DMS153 treated with DMSO at 0.1 percent for 48 hours (cell line): ENCODE measurements around the gene ATG5.
"Not testable (repeated sequence)": the region's sequence is repeated elsewhere in the genome, so short reads cannot be mapped to it uniquely, and the experiment has no call there.

Experiments
- DNase-seq: peaks from one replicate; lab custom pipeline; 2025; ENCODE audit not compliant: unreplicated experiment; lab: John Stamatoyannopoulos, UW

The ATG5 gene

GRCh38 chr6:106160189-106160588 is 165.4 kb downstream of the ATG5 start:
- no peak for DNase-seq

GRCh38 chr6:106159531-106159940 is 166.0 kb downstream of the ATG5 start:
- DNase-seq: no peak

- DNase-seq: no peak
Measured at GRCh38 chr6:106158816-106159215, 166.7 kb downstream of the ATG5 start.

- no peak for DNase-seq
Measured at GRCh38 chr6:106156863-106157262, 168.7 kb downstream of the ATG5 start.

DNA sequence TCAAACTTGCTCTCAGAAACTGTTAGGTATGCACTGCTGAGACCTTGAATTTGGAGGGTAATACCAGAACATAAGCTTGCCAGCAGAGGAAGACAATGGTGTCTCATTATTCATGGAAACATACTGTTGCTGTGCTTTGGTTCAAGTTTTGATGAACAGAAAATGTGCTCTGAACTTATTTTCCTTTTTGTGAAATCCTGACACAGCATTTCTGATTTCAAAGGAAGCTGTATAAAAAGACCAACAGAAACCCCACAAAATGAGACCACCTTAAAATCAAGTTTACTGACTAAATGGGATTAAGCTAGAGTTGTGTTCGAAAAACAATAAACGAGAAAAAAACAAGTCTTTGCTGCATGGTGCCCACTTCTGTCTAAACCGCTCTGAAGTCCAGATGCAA is 169.1 kb downstream of the ATG5 start:
- DNase-seq: no peak

- DNase-seq: no peak
Measured at GRCh38 chr6:106155219-106155830, 170.2 kb downstream of the ATG5 start.

- DNase-seq: no peak
Measured at GRCh38 chr6:106154326-106154725, 171.2 kb downstream of the ATG5 start.

DNA sequence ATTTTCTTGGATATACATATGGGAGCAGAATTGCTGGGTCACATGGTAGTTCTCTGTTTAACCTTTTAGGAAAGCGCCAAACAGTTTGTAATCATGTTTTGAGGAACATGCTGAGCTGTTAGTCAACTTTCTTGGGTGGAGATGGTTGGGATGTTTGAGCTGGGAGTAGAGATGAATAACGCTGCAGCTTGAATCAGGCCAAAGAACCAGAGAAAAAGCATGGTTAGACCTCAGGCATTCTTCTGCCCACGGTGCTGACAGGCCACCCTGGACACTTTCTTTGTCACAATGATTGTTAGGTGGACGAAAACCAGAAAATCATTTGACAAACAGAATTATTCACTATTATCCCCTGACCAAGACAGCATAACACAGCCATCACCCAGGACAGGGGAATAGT is 172.6 kb downstream of the ATG5 start:
- no peak for DNase-seq

GRCh38 chr6:106152476-106152875 is 173.1 kb downstream of the ATG5 start:
- not testable (repeated sequence) for DNase-seq

- no peak for DNase-seq
Measured at GRCh38 chr6:106149472-106150069, 176.0 kb downstream of the ATG5 start.

- DNase-seq: no peak
Measured at GRCh38 chr6:106147476-106147875, 178.1 kb downstream of the ATG5 start.

DNA sequence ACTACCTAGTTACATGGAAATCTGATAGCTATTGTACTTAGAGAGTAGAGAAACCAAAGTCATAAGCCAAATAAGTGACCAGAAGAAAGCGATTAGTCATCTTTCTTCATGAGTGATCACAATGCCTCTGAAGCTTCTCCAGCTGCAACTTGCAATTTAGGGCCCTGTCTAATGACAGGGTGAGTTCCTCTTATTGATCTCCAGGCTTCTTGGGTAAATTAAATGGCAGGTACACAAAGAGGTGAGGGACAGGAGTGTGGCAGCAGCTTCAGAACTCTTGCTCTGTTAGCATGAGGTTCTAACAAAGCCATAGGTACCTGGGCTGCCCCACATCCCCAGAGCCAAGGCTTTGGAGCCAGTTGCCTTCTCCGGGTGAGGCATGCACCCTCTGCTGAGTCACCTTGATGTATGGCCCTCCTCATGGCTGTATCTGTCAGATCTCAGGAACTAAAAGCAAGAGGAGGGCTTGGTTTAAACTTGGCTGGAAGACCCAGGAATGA is 178.7 kb downstream of the ATG5 start:
- no peak for DNase-seq

- DNase-seq: no peak
Measured at GRCh38 chr6:106145741-106146227, 179.8 kb downstream of the ATG5 start.

DNA sequence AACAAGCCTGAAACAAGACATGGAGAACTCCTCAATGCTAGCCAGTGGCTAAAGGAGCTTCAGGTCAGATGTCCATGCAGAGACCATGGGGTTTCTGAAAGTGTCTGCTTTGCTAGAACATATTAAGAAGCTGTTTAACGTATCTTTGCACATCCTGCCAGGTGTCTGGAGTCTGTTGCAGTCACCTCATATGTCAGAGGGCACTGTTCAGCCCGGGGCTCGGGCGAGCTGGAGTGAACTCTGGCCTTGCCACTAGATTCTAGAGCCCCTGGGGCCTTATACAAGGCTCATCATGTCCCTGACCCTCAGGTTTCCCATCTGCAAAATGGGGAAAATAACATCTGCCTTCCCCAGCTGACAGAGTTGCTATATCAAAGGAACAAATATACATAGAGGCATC is 180.4 kb downstream of the ATG5 start:
- DNase-seq: no peak

DNA sequence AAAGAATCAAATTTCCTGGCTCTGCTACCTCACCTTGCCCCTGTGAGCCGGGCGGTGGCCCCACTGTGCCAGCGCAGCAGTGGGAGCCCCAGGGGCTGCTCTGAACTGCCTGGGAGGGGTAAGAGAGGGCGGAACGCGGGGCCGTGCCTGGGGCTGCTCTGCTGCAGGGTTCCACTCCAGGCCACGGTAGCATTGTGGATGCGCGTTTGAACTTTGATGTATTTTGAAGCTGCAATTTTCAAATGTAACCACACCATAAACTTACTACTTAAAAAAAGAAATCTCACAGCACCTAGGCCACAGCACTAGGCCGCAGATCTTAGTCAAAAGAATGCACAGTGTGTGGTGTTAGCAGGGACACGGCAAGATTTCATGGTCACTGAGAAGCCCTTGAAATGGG is 181.9 kb downstream of the ATG5 start:
- DNase-seq: no peak

- no peak for DNase-seq
Measured at GRCh38 chr6:106142876-106143431, 182.6 kb downstream of the ATG5 start.

- DNase-seq: no peak
Measured at GRCh38 chr6:106141441-106142237, 183.9 kb downstream of the ATG5 start.

DNA sequence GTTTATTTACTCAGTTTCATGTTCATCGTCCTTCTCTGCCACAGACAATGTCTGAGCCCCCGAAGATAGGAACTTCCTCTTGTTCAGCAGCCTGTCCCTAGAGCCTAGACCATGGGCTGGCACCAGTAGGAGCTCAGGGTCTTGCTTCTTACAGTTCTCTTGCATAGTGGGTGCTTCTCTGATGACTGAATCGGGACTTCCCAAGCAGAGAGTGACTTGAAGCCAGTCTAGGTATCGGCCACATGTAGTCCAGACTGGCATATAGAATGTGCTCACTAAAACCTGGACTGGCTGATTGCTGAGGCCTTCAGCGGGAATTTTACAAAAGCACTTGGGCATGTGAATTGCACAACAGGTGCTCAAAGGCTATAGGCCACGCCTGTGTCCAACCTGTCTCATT is 187.4 kb downstream of the ATG5 start:
- DNase-seq: no peak

DNA sequence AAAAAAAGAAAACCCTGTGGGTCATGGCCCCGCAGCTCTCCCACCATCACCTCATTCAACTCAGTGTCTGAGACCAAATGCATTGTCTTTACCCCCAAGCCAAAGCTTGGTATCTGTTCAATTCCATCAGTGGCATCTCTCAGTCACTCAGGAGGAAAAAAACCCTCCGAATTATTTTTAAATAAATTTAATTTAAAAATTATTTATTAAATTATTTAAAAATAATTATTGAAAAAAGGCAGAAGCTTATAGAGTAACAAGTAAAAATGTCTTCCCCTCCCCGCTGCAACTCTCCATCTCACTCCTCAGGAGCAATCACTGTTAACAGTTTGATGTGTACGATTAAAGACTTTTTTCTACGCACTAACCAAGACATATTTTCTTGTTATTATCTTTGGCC is 188.7 kb downstream of the ATG5 start:
- no peak for DNase-seq

GRCh38 chr6:106135911-106136571 is 189.5 kb downstream of the ATG5 start:
- no peak for DNase-seq
